Body of pancreas (tissue), 4 donors: ENCODE data around the gene BCR.

Experiments
- CTCF ChIP-seq, 7 experiments: fragments of 450-650 bp in 4 of 7; fragments of 200-600 bp in 3 of 7; sonication (generic) in 3 of 7; IDR thresholded peaks; one replicate each; pipeline ENCODE4 v1.5.1; 2016 to 2019; ENCODE audit warnings: antibody characterized with exemption in 7 of 7
- POLR2A ChIP-seq, 3 donors: fragments of 450-650 bp; IDR thresholded peaks; one replicate each; pipeline ENCODE4 v1.6.1; 2016; ENCODE audit warnings: antibody characterized with exemption in 3 of 3, mild to moderate bottlenecking in 2 of 3

DNA sequence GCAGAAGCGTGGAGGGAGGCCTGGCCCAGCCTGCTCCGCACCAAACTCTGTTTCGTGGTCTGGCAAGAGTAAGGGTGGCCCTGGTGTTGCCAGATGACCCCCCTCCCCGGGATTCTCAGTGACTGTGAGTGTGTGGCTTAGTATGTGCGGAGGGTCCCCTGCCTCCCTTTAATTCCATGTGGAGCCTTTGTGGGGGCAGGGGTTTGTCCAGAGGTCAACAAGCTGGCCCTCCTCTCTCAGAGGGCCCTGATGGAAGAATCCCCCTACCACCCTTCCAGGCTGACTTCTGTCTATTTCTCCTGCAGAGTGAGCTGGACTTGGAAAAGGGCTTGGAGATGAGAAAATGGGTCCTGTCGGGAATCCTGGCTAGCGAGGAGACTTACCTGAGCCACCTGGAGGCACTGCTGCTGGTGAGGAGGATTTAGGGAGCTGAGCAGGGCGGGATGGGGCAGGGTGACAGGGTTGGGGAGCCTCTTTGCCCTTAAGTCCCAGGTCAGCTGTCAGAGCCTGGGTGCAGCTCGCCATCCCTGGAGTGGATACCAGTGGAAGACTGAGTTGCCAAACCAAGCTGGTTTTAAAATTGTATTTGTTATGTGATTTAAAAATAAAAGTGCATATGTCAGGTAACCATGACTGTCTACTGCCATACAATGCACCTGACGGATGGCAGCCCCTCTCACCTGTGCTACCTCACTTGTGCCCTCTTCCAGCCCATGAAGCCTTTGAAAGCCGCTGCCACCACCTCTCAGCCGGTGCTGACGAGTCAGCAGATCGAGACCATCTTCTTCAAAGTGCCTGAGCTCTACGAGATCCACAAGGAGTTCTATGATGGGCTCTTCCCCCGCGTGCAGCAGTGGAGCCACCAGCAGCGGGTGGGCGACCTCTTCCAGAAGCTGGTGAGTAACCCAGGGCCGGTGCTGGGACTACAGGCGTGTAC, 80.6 kb downstream of the BCR start:
- TF ChIP-seq CTCF (IDR thresholded peaks at IDR 0.05) (no peak), POLR2A (IDR thresholded peaks at IDR 0.05) (no peak)
